GM19043 (cell line): ENCODE results near the gene ESPNL.

Experiments
- ATAC-seq: cut with Tn5 transposase; IDR thresholded peaks from one replicate; pipeline ENCODE4 v1.9.1; 2021; ENCODE audit warnings: low read depth; ENCODE audit not compliant: unreplicated experiment

The ESPNL gene

GRCh38 chr2:238139196-238140039 lies 39.3 kb downstream of the ESPNL start:
- ATAC-seq, result no peak

DNA sequence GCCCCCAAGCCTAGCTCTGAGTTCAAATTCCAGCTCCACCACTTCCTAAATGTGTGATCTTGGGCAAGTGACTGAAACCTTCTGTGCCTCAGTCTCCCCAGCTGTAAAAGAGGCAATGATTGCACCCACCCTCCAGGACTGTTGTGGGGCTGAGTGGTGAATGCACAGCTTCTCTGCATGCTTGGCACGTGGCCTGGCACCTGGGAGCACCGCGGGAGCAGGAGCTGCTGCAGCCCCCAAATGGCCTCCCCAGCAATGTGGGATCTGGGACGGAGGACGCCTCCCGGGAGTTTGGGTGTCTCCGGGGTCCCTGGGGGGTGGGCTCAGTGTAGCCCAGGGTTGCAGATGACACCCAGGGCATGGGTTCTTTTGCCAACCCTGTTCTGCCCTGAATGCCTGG lies 39.9 kb downstream of the ESPNL start:
- ATAC-seq, result no peak

- no peak for ATAC-seq
These were observed 40.8 kb downstream of the ESPNL start for GRCh38 chr2:238140721-238141540.

GRCh38 chr2:238141541-238142318 lies 41.6 kb downstream of the ESPNL start:
- ATAC-seq, result no peak

- no peak for ATAC-seq
These were observed 42.5 kb downstream of the ESPNL start for GRCh38 chr2:238142382-238143205.

DNA sequence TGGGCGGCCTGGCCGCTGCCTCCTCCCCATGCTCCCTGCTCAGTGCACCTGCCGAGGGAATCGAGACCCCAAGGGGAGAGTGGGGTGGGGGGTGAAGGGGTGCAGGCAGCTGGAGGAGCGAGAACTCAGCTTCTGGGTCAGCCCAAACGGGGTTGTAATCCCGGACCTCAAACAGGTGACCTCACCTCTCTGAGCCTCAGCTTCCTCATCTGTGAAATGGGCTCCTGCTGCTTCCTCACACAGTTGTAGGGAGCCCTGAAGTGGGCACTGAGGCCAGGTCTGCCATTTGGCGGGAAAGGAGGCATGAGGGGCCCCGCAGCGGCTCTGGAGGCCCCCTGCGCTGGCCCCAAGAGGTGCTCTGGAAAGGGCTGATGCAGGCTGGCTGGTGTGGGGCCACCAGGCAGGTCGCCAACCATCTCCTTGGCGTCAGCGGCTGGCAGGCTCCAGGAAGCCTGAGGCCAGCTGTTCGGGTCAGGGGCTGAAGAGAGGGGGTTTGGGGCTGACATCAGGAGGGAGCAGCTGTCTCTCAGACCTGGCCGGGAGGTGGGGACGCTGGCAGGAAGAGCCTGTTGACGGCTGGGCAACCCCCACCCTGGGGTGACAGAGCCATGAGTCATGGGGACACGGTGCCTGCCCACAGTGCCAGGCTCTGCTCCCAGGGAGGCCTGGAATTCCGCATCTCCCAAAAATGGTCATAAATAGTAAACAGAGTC lies 43.3 kb downstream of the ESPNL start:
- no peak for ATAC-seq

DNA sequence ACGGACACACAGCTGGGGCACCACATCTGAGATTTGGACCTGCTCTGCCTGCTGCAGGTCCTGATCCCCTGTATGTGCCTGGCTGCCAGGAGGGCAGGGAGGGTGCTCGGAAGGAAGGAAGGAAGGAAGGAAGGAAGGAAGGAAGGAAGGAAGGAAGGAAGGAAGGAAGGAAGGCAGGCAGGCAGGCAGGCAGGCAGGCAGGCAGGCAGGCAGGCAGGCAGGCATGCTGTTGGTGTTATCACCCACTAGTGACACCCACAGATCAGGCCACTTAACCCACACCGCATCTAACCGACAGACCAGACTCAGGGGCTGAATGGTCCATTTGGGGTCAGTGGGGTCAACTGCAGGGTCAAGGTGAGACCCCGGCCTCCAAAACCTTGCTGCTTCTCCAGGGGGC lies 44.1 kb downstream of the ESPNL start:
- no peak for ATAC-seq

DNA sequence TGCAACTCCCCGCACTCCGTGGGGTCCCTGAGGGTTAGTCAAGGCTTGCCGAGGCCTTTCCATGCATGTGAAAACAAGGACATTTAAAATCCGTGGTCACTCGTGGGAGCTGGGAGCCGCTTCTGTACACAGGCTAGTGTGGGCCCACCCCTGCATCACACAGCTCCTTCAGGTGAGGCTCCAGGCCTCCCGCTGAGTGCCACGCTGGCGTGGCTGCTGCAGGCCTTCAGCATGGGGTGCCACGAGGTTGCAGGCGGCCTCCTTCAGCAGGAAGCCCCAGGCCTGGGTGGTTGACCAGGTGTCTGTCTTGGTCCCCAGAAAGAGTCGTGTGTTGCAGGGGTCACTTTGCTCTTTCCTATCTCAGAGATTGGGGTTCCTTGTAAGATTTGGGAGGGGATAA lies 44.9 kb downstream of the ESPNL start:
- ATAC-seq, result no peak

DNA sequence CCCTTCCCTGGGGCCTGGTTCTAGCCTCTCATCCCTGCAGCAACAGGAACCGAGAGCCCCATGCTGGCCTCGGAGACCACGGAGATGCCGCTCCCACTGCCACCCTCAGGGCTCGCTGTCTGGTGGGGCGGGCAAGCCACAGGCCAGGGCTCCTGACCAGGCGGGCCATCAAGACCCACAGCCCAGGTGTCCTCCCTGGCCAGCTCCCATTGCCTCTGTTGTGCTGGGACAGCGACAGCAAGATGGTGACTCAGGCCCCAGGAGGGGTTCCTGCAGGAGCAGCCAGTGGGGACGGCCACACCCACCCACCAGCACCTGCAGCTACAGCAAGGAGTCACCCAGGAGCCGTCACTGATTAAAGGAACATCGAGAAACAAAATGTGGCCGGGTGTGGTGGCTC lies 45.7 kb downstream of the ESPNL start:
- no peak for ATAC-seq

- no peak for ATAC-seq
These were observed 46.9 kb downstream of the ESPNL start for GRCh38 chr2:238146884-238147544.

DNA sequence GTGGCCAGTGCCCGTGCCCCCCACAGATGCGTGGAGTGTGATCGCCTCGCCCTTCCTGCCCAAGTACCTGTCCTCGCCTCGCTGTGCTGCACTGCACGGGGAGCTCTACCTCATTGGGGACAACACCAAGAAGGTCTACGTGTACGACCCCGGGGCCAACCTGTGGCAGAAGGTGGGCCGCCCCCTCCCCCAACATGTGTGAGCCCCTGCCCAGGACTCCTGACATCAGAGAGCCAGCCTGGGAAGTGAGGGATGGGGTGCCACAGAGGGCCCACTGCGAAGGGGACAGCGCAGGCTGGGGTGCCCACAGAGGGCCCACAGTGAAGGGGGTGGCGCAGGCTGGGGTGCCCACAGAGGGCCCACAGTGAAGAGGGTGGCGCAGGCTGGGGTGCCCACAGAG lies 48.8 kb downstream of the ESPNL start:
- no peak for ATAC-seq

DNA sequence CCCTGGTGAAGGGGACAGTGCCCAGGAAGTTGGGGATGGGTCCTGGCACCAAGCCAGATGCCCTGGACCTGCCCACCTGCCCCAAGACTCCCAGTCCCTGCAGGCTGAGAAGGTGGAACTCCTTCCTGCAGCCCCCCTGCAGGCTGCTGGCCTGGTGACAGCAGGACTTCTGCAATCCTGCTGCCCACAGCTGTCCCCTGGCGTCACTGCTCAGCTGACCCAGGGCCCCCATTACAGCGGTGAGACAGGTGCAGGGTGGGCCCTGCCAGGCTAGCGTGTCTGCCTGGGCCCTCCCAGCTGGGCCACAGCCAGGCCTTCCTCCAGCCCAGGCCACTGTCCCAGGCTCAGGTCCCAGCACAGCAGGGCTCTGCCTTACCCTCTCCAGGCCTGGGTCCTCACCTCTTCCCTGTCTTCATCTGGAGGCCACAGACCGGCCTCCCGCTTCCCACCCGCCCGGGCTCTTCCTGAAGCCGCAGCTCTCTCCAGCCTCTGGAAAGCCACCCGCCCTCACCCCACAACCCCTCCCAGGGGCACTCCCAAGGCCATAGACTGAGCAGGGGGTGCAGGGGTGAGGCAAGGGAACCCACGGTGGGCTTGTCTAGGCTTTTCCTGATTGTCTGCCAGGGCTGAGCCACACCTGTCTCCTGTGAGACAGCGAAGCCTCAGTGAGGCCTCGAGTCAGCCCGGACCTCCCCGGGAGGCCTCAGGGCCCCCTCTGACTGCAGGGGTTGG lies 49.9 kb downstream of the ESPNL start:
- no peak for ATAC-seq

DNA sequence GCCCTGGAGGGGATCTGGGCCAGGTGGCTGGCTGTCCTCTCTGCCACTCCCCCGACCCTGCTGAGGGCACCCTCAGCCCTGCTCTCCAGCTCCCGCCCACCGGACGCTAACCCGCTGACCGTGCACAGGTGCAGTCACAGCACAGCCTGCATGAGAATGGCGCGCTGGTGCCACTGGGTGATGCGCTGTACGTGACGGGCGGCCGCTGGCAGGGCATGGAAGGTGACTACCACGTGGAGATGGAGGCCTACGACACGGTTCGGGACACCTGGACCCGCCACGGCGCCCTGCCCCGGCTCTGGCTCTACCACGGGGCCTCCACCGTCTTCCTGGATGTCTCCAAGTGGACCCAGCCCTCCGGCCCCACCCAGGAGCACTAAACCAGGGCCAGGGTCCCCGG lies 50.5 kb downstream of the ESPNL start:
- no peak for ATAC-seq

- no peak for ATAC-seq
These were observed 51.1 kb downstream of the ESPNL start for GRCh38 chr2:238151205-238151604.

DNA sequence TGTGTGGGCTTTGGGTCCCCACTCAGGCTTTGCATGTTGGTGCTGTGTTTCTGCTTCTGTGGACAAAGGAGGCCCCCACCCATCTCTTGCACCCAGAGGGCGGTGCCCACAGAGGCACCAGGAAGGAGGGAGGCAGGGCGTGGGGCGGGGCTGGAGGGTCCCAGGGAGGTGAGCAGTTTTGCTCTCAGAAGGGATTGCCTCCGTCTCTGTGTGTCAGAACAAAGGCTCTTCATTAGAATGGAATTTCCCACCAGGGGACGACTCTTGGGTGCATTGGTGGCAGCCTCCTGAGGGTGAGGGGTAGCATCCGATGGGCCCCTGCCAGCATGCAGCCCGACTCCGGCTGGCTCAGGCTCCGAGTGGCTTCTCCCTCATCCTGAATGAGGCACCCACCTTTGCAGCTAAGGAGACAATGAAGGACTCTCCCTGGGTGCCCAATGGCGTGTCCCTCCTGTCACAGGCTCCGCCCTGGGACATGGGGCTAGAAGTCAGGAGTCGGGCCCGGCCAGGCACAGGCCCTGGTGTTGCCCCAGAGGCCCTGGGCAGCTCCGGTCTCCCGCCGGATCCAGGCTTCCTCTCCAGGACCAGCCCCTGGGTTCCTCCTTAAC lies 51.6 kb downstream of the ESPNL start:
- ATAC-seq, result no peak

DNA sequence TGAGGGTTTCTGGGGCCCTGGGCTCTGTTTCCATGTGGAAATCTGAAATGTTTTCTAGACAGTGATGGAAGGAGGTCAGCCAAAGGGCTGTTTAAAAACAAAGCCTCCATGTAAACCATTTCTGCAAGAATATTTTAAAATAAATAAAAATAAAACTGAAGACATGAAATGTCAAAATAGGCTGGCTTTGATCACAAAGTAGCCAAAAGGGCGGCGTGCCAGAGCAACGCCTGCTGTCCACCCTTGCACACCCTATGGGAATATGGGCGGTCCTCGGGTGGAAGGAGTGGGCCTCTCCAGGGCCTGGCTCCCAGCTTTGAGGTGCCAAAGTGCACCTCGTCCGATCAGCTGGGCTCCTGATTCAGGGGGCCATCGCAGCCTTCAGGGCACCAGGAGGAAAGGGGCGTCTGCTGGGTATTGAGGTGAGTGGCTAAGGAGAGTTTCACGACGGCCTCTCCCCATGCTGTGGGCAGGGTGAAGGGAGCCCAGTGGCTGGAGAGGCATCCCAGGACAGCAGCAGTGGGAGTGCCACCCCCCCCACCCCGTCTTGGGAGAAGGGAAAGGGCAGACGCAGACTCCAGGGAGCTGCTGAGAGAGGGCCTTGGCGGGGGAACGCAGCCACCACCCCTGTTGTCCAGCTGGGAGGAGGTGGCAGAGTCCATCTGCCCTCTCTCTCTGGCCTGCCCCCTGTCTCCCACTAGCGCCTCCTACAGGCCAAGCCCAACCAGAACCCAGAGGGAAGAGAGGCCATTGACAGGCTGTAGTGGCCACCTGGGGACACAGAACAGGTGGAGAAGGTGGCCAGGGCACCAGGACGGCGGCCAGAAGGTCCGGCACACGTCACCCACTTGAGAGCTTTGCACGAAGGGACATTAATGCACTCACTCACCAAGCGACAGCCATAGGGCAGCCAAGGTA lies 52.9 kb downstream of the ESPNL start:
- no peak for ATAC-seq

- ATAC-seq, result no peak
These were observed 54.4 kb downstream of the ESPNL start for GRCh38 chr2:238154570-238154969.
